Bronchial epithelial cell (primary cell): Measurements from ENCODE around the gene C13orf46. TPM values are rescaled to one million over a fixed set of nuclear protein-coding genes. Genes with fewer than 3 reads are reported as not detected.

Experiments
- DNase-seq: peaks from one replicate; pipeline ENCODE4 v3.0.0-alpha.2; 2010; ENCODE audit warnings: low read depth
- FAIRE-seq: peaks from 2 replicates; lab custom pipeline; 2011; peaks lifted over from hg19 to GRCh38; lab: Jason Lieb, UNC
- H3K27me3 ChIP-seq: 2 replicates; pipeline ENCODE4 v1.5.1; 2011; ENCODE audit warnings: low read length; ENCODE audit not compliant: control insufficient read depth, insufficient read depth
- H3K36me3 ChIP-seq: 2 replicates; pipeline ENCODE4 v1.5.1; 2011; ENCODE audit warnings: low read length; ENCODE audit not compliant: control insufficient read depth, insufficient read depth
- H3K4me3 ChIP-seq: 2 replicates; pipeline ENCODE4 v1.5.1; 2011; ENCODE audit warnings: mild to moderate bottlenecking, low read depth, low read length, control low read depth
- CTCF ChIP-seq: IDR thresholded peaks from 2 replicates; pipeline ENCODE4 v1.5.1; 2011; ENCODE audit warnings: mild to moderate bottlenecking, moderate library complexity, low read length, control low read depth, inconsistent platforms; ENCODE audit not compliant: insufficient read depth, severe bottlenecking
- total RNA-seq: library from RNA; depleted of rRNA; stranded (reverse); fragments of >200 nt; gene quantifications from 2 replicates; pipeline ENCODE4 v1.2.1, GENCODE V29; 2014

Gene C13orf46
- total RNA-seq, 1 donor from 2014 or later = not detected

- FAIRE-seq (no peak), DNase-seq (no peak)
- no peak for TF ChIP-seq CTCF
- H3K27me3 ChIP-seq = peaks cover 4% of the 10 kb centered on the region
- no peak overlapping the region for H3K4me3 ChIP-seq
- no peaks in the 10 kb centered on the region for H3K36me3 ChIP-seq
These were observed 10.9 kb downstream of the C13orf46 start for GRCh38 chr13:113962975-113963374.

GRCh38 chr13:113962386-113962785 is 11.5 kb downstream of the C13orf46 start:
- TF ChIP-seq CTCF = no peak
- no peaks in the 10 kb centered on the region for H3K36me3 ChIP-seq
- FAIRE-seq (no peak), DNase-seq (no peak)
- H3K27me3 ChIP-seq = peaks cover 4% of the 10 kb centered on the region
- H3K4me3 ChIP-seq = no peak overlapping the region

- FAIRE-seq = no peak
- peaks cover 4% of the 10 kb centered on the region for H3K27me3 ChIP-seq
- no peak for TF ChIP-seq CTCF
- H3K4me3 ChIP-seq = no peak overlapping the region
- H3K36me3 ChIP-seq = no peaks in the 10 kb centered on the region
- no peak for DNase-seq
These were observed 13.5 kb downstream of the C13orf46 start for GRCh38 chr13:113960276-113960948.

- no peak overlapping the region for H3K4me3 ChIP-seq
- DNase-seq (peak; percentile 76), FAIRE-seq (no peak)
- no peaks in the 10 kb centered on the region for H3K27me3 ChIP-seq
- H3K36me3 ChIP-seq = no peaks in the 10 kb centered on the region
- TF ChIP-seq CTCF = no peak
These were observed 14.7 kb downstream of the C13orf46 start for GRCh38 chr13:113959198-113959597.

DNA sequence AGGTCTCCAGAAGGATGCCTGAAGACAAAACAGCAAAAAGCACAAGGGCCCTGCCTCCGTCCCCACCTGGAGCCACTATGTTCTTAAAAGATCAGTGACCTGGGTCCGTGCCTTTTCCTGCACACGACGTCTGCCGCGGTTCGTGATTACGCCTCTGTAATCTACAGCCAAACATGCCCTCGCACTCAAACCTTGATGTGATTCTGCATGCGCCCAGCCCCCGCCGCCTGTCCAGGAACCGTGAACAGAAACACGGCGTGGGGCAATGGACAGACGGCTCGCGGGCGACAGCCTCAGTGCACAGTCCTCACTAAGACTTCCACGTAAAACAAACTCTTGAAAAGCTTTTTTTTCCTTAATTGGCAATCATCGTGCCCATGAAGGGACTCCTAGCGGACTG is 15.5 kb downstream of the C13orf46 start:
- FAIRE-seq = no peak
- DNase-seq = no peak
- no peak for TF ChIP-seq CTCF
- Histone ChIP-seq H3K27me3 (no peaks in the 10 kb centered on the region), H3K36me3 (no peaks in the 10 kb centered on the region), H3K4me3 (no peak overlapping the region)

DNA sequence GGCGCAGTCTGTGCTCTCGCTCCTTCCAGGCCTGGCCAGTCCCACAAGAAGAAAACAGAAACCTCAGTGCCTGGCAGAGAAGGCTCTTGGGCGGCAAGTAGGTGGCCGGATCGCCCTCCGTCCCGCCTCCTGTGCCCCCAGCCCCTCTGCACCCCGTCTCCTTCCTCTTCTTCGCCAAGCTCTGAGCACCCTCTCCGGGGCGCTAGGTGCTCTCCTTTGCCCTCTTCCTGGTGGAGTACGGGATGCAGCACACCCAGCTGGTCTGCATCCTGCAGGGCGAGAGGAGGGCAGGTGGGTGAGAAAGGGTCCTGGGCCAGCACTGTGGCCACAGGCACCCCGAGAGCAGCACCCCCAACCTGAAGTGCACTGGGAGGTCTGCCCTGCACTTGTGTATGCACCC is 17.3 kb downstream of the C13orf46 start:
- Histone ChIP-seq H3K27me3 (no peaks in the 10 kb centered on the region), H3K4me3 (no peak overlapping the region), H3K36me3 (no peaks in the 10 kb centered on the region)
- no peak for DNase-seq
- TF ChIP-seq CTCF = no peak
- no peak for FAIRE-seq
